GM12891 (cell line): Measurements from ENCODE around the gene TRIM72.

Experiments used
- PAX5 ChIP-seq: IDR thresholded peaks from 2 replicates; pipeline ENCODE4 v1.6.1; 2011; ENCODE audit warnings: low read length, moderate library complexity, mild to moderate bottlenecking; ENCODE audit not compliant: insufficient read depth, severe bottlenecking
- POLR2A ChIP-seq: IDR thresholded peaks from 2 replicates; pipeline ENCODE4 v1.6.1; 2011; ENCODE audit warnings: low read depth, low read length, control low read depth
- POLR2AphosphoS5 ChIP-seq: IDR thresholded peaks from 2 replicates; pipeline ENCODE4 v1.6.1; 2011; ENCODE audit warnings: low read depth, low read length, control low read depth
- POU2F2 ChIP-seq: IDR thresholded peaks from 2 replicates; pipeline ENCODE4 v1.6.1; 2011; ENCODE audit warnings: low read depth, mild to moderate bottlenecking, control low read depth, low read length, moderate library complexity
- TAF1 ChIP-seq: IDR thresholded peaks from 2 replicates; pipeline ENCODE4 v1.6.1; 2011; ENCODE audit warnings: low read depth, low read length, control low read depth

- TF ChIP-seq POLR2A = no peak
- TF ChIP-seq PAX5 = no peak
- TF ChIP-seq POLR2AphosphoS5 = no peak
- TF ChIP-seq TAF1 = no peak
- no peak for TF ChIP-seq POU2F2
These were observed 32.4 kb downstream of the TRIM72 start for GRCh38 chr16:31246296-31246695.
